H1 (cell line): ENCODE measurements around the gene STAG1. TPM values are rescaled to one million over a fixed set of nuclear protein-coding genes. Genes with fewer than 3 reads are reported as not detected.

ENCODE experiments used
- ATF2 ChIP-seq: IDR thresholded peaks from 2 replicates; pipeline ENCODE4 v1.6.1; 2012; ENCODE audit warnings: low read length, inconsistent platforms
- CHD1 ChIP-seq: IDR thresholded peaks from 2 replicates; pipeline ENCODE4 v1.6.1; 2012; ENCODE audit warnings: low read depth, low read length, improper control_type of control experiment
- CREB1 ChIP-seq: IDR thresholded peaks from 2 replicates; pipeline ENCODE4 v1.6.1; 2012; ENCODE audit warnings: inconsistent platforms
- GTF2F1 ChIP-seq: IDR thresholded peaks from 2 replicates; pipeline ENCODE4 v1.6.1; 2012; ENCODE audit warnings: low read depth, low read length, improper control_type of control experiment, borderline replicate concordance
- HDAC6 ChIP-seq: IDR thresholded peaks from one replicate; pipeline ENCODE4 v1.7.1; 2012; ENCODE audit warnings: low read depth, mild to moderate bottlenecking, inconsistent platforms, low read length, moderate library complexity
- SP4 ChIP-seq: IDR thresholded peaks from 2 replicates; pipeline ENCODE4 v1.6.1; 2012; ENCODE audit warnings: low read length, inconsistent platforms
- YY1 ChIP-seq: IDR thresholded peaks from 2 replicates; pipeline ENCODE4 v1.6.1; 2011; ENCODE audit warnings: low read depth, mild to moderate bottlenecking, low read length
- polyA plus RNA-seq, 7 experiments: library from polyadenylated mRNA; depleted of rRNA in 3 of 7; stranded (reverse) in 5 of 7; unstranded in 2 of 7; fragments of >200 nt in 5 of 7; fragments of 200-250 nt in 2 of 7; gene quantifications; 1 replicate in 5 of 7; 2 replicates in 1 of 7; 4 replicates in 1 of 7; pipeline versions ENCODE4 v1.2.1 to v1.2.3, GENCODE V29; 2011 to 2013; ENCODE audit warnings: missing spikeins in 2 of 7, mixed read lengths in 2 of 7
- total RNA-seq: library from RNA; stranded (reverse); fragmentation: NEBNext Ultra II Directional; extraction: Animal tissue kit (Norgen Biotek cat#: 25700); gene quantifications from 2 replicates; pipeline ENCODE4 v1.2.1, GENCODE V29; 2021

The STAG1 gene
- total and polyA plus RNA-seq, 2 of the 8 experiments (the other 6 are each of a cell fraction or from before 2014, with no cell fraction given), result 4.6 to 23.4 TPM

GRCh38 chr3:136409549-136409948 lies 342.6 kb downstream of the STAG1 start (continued):
- no peak for TF ChIP-seq ATF2
- TF ChIP-seq HDAC6, result no peak
- TF ChIP-seq CREB1, result no peak
- no peak for TF ChIP-seq YY1
- TF ChIP-seq SP4, result no peak
- no peak for TF ChIP-seq CHD1
- no peak for TF ChIP-seq GTF2F1
